Smooth muscle cell (in vitro differentiated cells): Measurements from ENCODE around the gene ZNF280B. TPM values are rescaled to one million over a fixed set of nuclear protein-coding genes. Genes with fewer than 3 reads are reported as not detected.
"Not testable (repeated sequence)": the region's sequence is repeated elsewhere in the genome, so short reads cannot be mapped to it uniquely, and the experiment has no call there.

Source experiments
- DNase-seq: peaks from one replicate; lab custom pipeline; 2025; ENCODE audit not compliant: unreplicated experiment; lab: John Stamatoyannopoulos, UW
- H2AFZ ChIP-seq: fragments of 200-600 bp; sonication (generic); 2 replicates; pipeline ENCODE4 v1.6.0; 2016; ENCODE audit warnings: antibody characterized with exemption, low read depth, mild to moderate bottlenecking
- H3F3A ChIP-seq: fragments of 200-600 bp; sonication (generic); 2 replicates; pipeline ENCODE4 v1.6.0; 2017; ENCODE audit warnings: antibody characterized with exemption, low read depth
- H3K27ac ChIP-seq: fragments of 200-600 bp; sonication (generic); 2 replicates; pipeline ENCODE4 v1.5.1; 2016; ENCODE audit warnings: low read depth, mild to moderate bottlenecking
- H3K27me3 ChIP-seq: fragments of 200-600 bp; sonication (generic); 2 replicates; pipeline ENCODE4 v1.6.1; 2016; ENCODE audit warnings: low read depth, mild to moderate bottlenecking
- H3K36me3 ChIP-seq: fragments of 200-600 bp; sonication (generic); 2 replicates; pipeline ENCODE4 v1.5.1; 2016; ENCODE audit warnings: low read depth
- H3K4me1 ChIP-seq: fragments of 200-600 bp; sonication (generic); 2 replicates; pipeline ENCODE4 v1.5.1; 2016; ENCODE audit warnings: low read depth
- H3K4me2 ChIP-seq: fragments of 200-600 bp; sonication (generic); 2 replicates; pipeline ENCODE4 v1.6.0; 2016; ENCODE audit warnings: mild to moderate bottlenecking
- H3K4me3 ChIP-seq: fragments of 200-600 bp; sonication (generic); 2 replicates; pipeline ENCODE4 v1.5.1; 2016; ENCODE audit warnings: mild to moderate bottlenecking
- H3K79me2 ChIP-seq: fragments of 200-600 bp; sonication (generic); 2 replicates; pipeline ENCODE4 v1.6.0; 2016; ENCODE audit warnings: low read depth, mild to moderate bottlenecking
- H3K9ac ChIP-seq: fragments of 200-600 bp; sonication (generic); 2 replicates; pipeline ENCODE4 v1.6.0; 2016; ENCODE audit warnings: low read depth
- H3K9me3 ChIP-seq: fragments of 200-600 bp; sonication (generic); replicated peaks from 2 replicates; pipeline ENCODE4 v1.5.1; 2016; ENCODE audit warnings: low read depth
- H4K20me1 ChIP-seq: fragments of 200-600 bp; sonication (generic); 2 replicates; pipeline ENCODE4 v1.6.0; 2016; ENCODE audit warnings: low read depth
- CTCF ChIP-seq: fragments of 200-600 bp; sonication (generic); IDR thresholded peaks from 2 replicates; pipeline ENCODE4 v1.5.1; 2017; ENCODE audit warnings: borderline replicate concordance, mild to moderate bottlenecking, antibody characterized with exemption; ENCODE audit not compliant: insufficient read depth, poor library complexity, severe bottlenecking
- WGBS: methylation state at CpG from one replicate; pipeline ENCODE4 v1.1.7; 2016; ENCODE audit warnings: low lambda C conversion rate; 5-methylcytosine and 5-hydroxymethylcytosine counted together
- polyA plus RNA-seq: library from polyadenylated mRNA; unstranded; fragments of >200 nt; fragmentation: Nextera tagmentation; extraction: Ambion mirVana; gene quantifications from 2 replicates; pipeline ENCODE4 v1.2.1, GENCODE V29; 2016
- total RNA-seq: library from RNA; depleted of rRNA; stranded (reverse); fragments of >200 nt; gene quantifications from 2 replicates; pipeline ENCODE4 v1.2.3, GENCODE V29; 2014

The ZNF280B gene
- total and polyA plus RNA-seq, 2 experiments from 2014 or later: 3.0 to 3.3 TPM

- no peak for DNase-seq
- no peak overlapping the region for H3K9ac ChIP-seq
- WGBS: 34% methylated on average over 2 of the region's 2 CpGs
- H3K79me2 ChIP-seq: no peaks in the 10 kb centered on the region
- TF ChIP-seq CTCF: no peak
- H3K4me2 ChIP-seq: no peak overlapping the region
- H4K20me1 ChIP-seq: no peaks in the 10 kb centered on the region
- no peaks in the 10 kb centered on the region for H3F3A ChIP-seq
- no peak overlapping the region for H3K27ac ChIP-seq
- no peaks in the 10 kb centered on the region for H3K4me1 ChIP-seq
- H3K4me3 ChIP-seq: no peak overlapping the region
- no peaks in the 10 kb centered on the region for H3K27me3 ChIP-seq
- H3K9me3 ChIP-seq: no peaks in the 10 kb centered on the region
- no peak overlapping the region for H2AFZ ChIP-seq
- H3K36me3 ChIP-seq: no peaks in the 10 kb centered on the region
Measured at GRCh38 chr22:22474733-22475132, 33.8 kb downstream of the ZNF280B start.

DNA sequence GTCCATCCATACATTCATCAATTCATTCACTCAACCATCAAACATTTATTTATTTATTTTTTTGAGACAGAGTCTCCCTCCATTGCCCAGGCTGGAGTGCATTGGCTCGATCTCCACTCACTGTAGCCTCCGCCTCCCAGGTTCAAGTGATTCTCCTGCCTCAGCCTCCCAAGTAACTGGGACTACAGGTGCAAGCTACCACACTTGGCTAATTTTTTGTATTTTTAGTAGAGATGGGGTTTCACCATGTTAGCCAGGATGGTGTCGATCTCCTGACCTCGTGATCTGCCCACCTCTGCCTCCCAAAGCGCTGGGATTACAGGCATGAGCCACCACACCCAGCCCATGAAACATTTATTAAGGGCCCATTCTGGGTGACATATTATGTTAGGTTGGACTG lies 37.4 kb downstream of the ZNF280B start:
- 35% methylated on average over 5 of the region's 5 CpGs for WGBS
- not testable (repeated sequence) for H3K27me3 ChIP-seq, H3K9ac ChIP-seq, H3F3A ChIP-seq, H3K4me2 ChIP-seq, H3K36me3 ChIP-seq, H3K9me3 ChIP-seq, DNase-seq, H4K20me1 ChIP-seq, H3K27ac ChIP-seq, H3K4me3 ChIP-seq, H3K4me1 ChIP-seq, H2AFZ ChIP-seq, H3K79me2 ChIP-seq

DNA sequence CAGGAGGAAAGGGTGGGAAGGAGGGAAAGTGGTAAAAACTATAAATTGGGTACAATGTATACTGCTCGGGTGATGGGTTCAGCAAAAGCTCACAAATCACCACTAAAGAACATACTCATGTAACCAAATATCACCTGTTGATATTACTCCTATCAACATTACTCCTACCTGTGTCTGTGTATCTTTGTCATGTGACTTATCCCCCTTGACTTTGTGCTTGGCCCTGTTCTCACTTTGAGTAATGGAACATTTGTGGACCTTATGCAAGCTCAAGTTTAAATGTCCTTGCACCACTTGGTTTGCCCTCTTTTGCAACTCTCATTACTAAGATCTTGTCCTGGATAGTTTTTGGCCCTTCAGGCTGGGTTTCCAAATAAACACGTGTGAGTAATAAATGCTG lies 39.0 kb downstream of the ZNF280B start:
- TF ChIP-seq CTCF: no peak
- Histone ChIP-seq H3K9me3 (no peaks in the 10 kb centered on the region), H4K20me1 (no peaks in the 10 kb centered on the region), H3K4me3 (no peak overlapping the region), H3F3A (no peaks in the 10 kb centered on the region), H2AFZ (no peak overlapping the region), H3K4me2 (no peak overlapping the region), H3K4me1 (no peaks in the 10 kb centered on the region), H3K79me2 (no peaks in the 10 kb centered on the region), H3K27me3 (peaks cover 5% of the 10 kb centered on the region), H3K9ac (no peak overlapping the region), H3K36me3 (no peaks in the 10 kb centered on the region), H3K27ac (no peak overlapping the region)
- 81% methylated on average over 2 of the region's 2 CpGs for WGBS
- DNase-seq: no peak

- H2AFZ ChIP-seq, H3K9ac ChIP-seq, H3K4me2 ChIP-seq, H3K79me2 ChIP-seq, DNase-seq, H3K27ac ChIP-seq, H3K4me1 ChIP-seq, H4K20me1 ChIP-seq, H3K9me3 ChIP-seq, H3K36me3 ChIP-seq, H3K27me3 ChIP-seq, H3K4me3 ChIP-seq, H3F3A ChIP-seq: not testable (repeated sequence)
- 78% methylated on average over 11 of the region's 11 CpGs for WGBS
Measured at GRCh38 chr22:22468794-22469469, 39.6 kb downstream of the ZNF280B start.

- Histone ChIP-seq H4K20me1 (no peaks in the 10 kb centered on the region), H3K27ac (no peak overlapping the region), H3F3A (no peaks in the 10 kb centered on the region), H3K4me1 (no peaks in the 10 kb centered on the region), H3K79me2 (no peaks in the 10 kb centered on the region), H3K9ac (no peak overlapping the region), H3K36me3 (no peaks in the 10 kb centered on the region), H3K27me3 (peaks cover 26% of the 10 kb centered on the region), H2AFZ (no peak overlapping the region), H3K4me2 (no peak overlapping the region), H3K9me3 (no peaks in the 10 kb centered on the region), H3K4me3 (no peak overlapping the region)
- no peak for DNase-seq
- no peak for TF ChIP-seq CTCF
- WGBS: 95% methylated on average over 1 of the region's 1 CpG
Measured at GRCh38 chr22:22467112-22467511, 41.4 kb downstream of the ZNF280B start.
